ENCODE measurements around the gene WFDC1. TPM values are rescaled to one million over a fixed set of nuclear protein-coding genes. Genes with fewer than 3 reads are reported as not detected.

WFDC1 gene
- total and polyA plus RNA-seq, 2 donors (not counting 3 experiments of a cell fraction or from before 2014, with no cell fraction given), result not detected

- H3K27ac ChIP-seq (ENCODE audit: insufficient read depth, low read depth, low read length), result no peak overlapping the region
These were observed 12.1 kb upstream of the WFDC1 start for GRCh38 chr16:84282533-84282932.

More at GRCh38 chr16:84282533-84282932, 12.1 kb upstream of the WFDC1 start:
- ChIA-PET CTCF (no interaction called here), POLR2A (no interaction called here)
- no peak for FAIRE-seq
- dilution Hi-C loops (cut with MboI; ENCODE audit: extremely low pct_ligation_motif_present, low sequenced_read_pairs) (no loop called here), intact Hi-C loops (cut with micrococcal nuclease) (no loop called here)
- Histone ChIP-seq H3K9me1 (replicated peaks; ENCODE audit: control insufficient read depth, extremely low read depth, insufficient read depth, low read length) (no peaks in the 10 kb centered on the region), H3K27me3 (ENCODE audit: control insufficient read depth in 2 of 2, insufficient read depth in 2 of 2, low read length in 2 of 2) (peaks cover 0 to under 1% of the 10 kb centered on the region in 2 experiments), H4K20me1 (replicated peaks; ENCODE audit: control insufficient read depth, extremely low read depth, insufficient read depth, low read length) (no peaks in the 10 kb centered on the region), H3K4me2 (ENCODE audit: insufficient read depth, low read length) (no peak overlapping the region), H3K36me3 (ENCODE audit: control insufficient read depth in 2 of 2, extremely low read depth in 1 of 2, insufficient read depth in 2 of 2, low read length in 2 of 2) (no peaks in the 10 kb centered on the region), H3K9me3 (replicated peaks; ENCODE audit: control insufficient read depth, insufficient read depth, low read length) (no peaks in the 10 kb centered on the region), H2AFZ (ENCODE audit: low read depth, low read length) (no peak overlapping the region), H3K4me3 (replicated peaks in 1 of 3; ENCODE audit: insufficient read depth in 1 of 3, low read depth in 1 of 3, low read length in 3 of 3) (no peak overlapping the region), H3K9ac (replicated peaks; ENCODE audit: extremely low read depth, insufficient read depth, low read length) (no peak overlapping the region), H3K4me1 (ENCODE audit: control insufficient read depth, extremely low read depth, insufficient read depth, low read length) (no peaks in the 10 kb centered on the region), H3K79me2 (ENCODE audit: control insufficient read depth, insufficient read depth, low read length) (no peaks in the 10 kb centered on the region)
- no TSS peak for BruUV-seq (replicated peaks)
- no peak for DNase-seq (ENCODE audit: low read depth, low spot score)
- TF ChIP-seq MAX (IDR thresholded peaks at IDR 0.05; ENCODE audit: insufficient read depth, insufficient read length), result no peak
- no peak for TF ChIP-seq FOS (IDR thresholded peaks at IDR 0.05; ENCODE audit: borderline replicate concordance, insufficient read depth, low read length)
- TF ChIP-seq JUN (IDR thresholded peaks at IDR 0.05; ENCODE audit: borderline replicate concordance, insufficient read depth, insufficient read length, low read depth), result no peak
- no peak for TF ChIP-seq GATA2 (IDR thresholded peaks at IDR 0.05; ENCODE audit: insufficient read depth, insufficient read length, low read depth, low read length)
- no peak for TF ChIP-seq POLR2A (IDR thresholded peaks at IDR 0.05; ENCODE audit: low read depth, low read length)
- no peak for TF ChIP-seq EZH2 (IDR thresholded peaks at IDR 0.05; ENCODE audit: borderline replicate concordance, low read depth, low read length, severe bottlenecking)
- no peak for TF ChIP-seq POLR2AphosphoS5 (IDR thresholded peaks at IDR 0.05; ENCODE audit: insufficient read depth, low read depth, low read length)
- TF ChIP-seq CTCF (IDR thresholded peaks at IDR 0.05; ENCODE audit: extremely low read depth in 1 of 2, insufficient read depth in 1 of 2, low read depth in 1 of 2, low read length in 2 of 2), result no peak
- TF ChIP-seq MYC (IDR thresholded peaks at IDR 0.05; ENCODE audit: low read depth, low read length), result no peak
